ENCODE measurements around the gene ANO2.

ANO2 gene

DNA sequence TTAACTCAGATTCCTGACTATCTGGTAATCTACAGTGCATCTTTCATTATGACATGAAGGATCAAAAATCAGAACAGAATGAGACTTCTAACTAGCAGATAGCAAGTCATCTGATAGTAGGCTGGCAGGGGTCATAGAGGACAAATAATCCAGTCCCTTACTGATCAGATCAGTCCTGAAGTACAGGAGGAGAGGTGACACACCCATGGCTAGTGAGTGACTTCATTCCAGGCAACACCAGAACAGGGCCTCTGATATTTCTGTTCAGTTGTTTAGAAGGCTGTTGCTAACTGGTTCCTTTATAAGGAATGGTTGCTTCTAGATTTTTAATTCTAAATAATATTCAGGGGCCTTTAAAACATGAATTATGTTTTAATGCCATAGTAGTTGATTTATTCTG, 291.0 kb downstream of the ANO2 start:
- no peak for FAIRE-seq

DNA sequence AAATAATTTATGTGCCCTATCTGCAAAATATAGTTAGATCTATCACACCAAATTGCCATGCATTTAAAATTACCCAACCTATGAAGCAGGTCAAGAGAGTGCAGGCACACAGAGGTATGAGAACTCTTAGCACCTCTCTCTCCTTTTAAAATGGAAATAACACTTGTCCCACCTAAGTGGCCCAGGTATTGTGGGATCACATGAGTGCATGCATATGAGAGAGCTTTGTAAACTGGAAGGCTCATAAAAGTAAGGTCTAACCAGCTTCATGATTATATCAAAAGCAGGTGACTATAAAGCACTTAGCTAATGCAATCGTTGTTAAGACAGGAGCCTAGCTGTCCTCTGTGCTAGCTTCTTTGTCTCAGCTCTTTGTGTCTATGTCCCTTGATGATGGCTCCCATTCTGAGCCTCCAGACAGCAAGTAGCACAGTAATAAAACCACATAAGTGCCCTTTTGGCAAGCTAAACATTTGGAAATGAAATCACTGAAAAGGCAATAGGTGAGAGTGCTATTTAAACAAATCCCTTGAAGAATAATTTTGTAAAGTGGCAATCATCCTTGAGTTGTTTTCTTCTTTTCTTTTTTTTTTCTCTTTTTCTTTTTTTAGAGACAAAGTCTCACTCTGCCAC, 294.1 kb downstream of the ANO2 start:
- no peak for FAIRE-seq

DNA sequence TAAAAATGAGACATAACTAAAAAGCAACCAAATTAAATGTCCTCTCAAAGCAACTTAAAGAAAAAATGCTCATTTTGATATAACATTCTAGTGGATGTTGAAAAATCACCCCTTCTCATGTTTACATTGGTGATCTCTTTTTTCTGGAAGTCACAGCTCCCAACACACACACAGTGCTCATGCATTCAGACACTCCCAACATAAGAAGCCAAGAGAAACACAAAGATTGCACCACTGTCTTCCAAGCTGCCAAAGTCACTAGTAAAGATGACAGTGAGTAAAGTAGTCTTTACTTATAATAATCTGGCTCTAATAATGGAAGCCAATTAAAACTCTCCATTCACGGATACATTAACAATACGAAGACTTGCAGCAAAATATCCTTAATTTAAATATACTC, 294.8 kb downstream of the ANO2 start:
- FAIRE-seq: no peak

- FAIRE-seq: no peak
These were observed 296.2 kb downstream of the ANO2 start for GRCh38 chr12:5648692-5649359.

DNA sequence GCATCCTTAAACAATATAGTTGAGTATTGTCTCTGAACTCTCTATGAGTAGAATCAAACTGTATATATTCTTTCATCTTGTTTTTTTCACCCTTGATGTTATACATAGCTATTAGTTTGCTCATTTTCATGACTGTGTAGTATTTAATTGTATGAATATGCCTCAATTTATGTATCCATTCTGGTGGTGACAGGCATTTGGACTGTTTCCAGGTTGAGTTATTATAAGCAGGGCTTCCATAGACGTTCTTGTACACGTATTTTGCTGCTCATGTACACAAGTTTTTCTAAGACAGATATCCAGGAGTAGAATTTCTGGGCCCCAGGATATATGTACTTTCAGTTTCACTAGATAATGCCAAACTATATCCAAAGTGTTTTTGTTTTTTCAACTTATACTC, 301.8 kb downstream of the ANO2 start:
- no peak for FAIRE-seq

GRCh38 chr12:5637698-5638097, 307.4 kb downstream of the ANO2 start:
- no peak for FAIRE-seq

GRCh38 chr12:5636907-5637306, 308.2 kb downstream of the ANO2 start:
- FAIRE-seq: no peak

DNA sequence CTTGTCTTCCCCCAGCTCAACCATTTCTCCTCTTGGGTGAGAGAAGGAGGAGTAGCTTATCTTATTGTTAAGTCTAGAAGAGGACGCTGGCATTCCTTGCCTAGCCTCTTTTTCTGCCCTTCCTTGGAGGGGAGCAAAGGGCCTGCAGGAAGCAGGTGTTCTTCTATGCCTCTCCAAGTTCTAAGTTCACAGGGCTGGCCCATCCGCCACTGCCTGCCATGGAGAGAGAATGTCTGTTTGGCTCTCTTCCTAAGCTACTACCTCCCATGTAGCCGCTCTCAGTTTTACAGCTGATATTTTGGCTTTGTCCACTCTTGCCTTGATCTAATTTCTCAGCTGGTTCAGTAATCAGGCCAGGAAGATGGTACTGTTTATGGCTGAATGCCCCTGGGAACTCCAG, 312.0 kb downstream of the ANO2 start:
- no peak for FAIRE-seq

GRCh38 chr12:5632453-5632852, 312.6 kb downstream of the ANO2 start:
- FAIRE-seq: no peak

- FAIRE-seq: no peak
These were observed 313.6 kb downstream of the ANO2 start for GRCh38 chr12:5631497-5631896.

DNA sequence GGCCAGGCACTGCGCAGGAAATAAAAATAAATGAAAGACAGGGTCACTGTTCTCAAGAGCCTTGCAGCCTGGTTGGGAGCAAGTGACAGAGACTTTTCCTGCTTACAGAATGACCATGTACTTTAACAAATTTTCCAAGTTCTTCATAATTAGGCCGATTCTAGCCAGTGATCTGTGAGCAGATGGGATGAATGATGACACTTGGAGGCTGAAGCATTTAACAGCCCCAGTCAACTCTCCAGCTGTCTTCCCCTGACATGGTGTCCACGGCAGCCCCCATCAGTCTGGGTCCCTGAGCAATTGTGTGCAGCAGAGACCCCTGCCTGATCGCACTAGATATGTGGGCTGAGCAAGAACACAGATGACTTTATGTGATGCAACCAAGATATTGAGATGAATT, 314.3 kb downstream of the ANO2 start:
- FAIRE-seq: no peak

- FAIRE-seq: no peak
These were observed 316.6 kb downstream of the ANO2 start for GRCh38 chr12:5628501-5628900.

- FAIRE-seq: no peak
These were observed 317.9 kb downstream of the ANO2 start for GRCh38 chr12:5627053-5627630.

GRCh38 chr12:5626151-5626550, 318.9 kb downstream of the ANO2 start:
- no peak for FAIRE-seq

- FAIRE-seq: no peak
These were observed 320.4 kb downstream of the ANO2 start for GRCh38 chr12:5624486-5625272.

DNA sequence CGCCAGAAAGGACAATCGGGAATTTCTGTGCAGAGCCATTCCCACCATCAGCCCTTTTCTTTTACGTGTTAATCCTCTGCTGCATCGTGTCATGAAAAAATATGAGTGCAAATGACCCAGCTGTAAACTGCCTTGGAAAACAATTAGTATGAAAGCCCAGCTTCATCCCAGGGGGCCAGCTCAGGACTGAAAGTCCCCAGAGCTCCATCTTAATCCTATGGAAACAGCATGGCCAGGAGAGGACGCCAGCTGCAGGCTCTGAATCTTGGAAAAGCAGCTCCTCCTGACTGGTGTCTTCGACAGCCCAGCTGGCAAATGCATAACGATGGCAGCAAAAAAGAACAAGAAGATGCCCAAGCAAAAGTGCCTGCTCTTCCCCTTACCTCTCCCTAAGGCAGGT, 321.6 kb downstream of the ANO2 start:
- FAIRE-seq: no peak

DNA sequence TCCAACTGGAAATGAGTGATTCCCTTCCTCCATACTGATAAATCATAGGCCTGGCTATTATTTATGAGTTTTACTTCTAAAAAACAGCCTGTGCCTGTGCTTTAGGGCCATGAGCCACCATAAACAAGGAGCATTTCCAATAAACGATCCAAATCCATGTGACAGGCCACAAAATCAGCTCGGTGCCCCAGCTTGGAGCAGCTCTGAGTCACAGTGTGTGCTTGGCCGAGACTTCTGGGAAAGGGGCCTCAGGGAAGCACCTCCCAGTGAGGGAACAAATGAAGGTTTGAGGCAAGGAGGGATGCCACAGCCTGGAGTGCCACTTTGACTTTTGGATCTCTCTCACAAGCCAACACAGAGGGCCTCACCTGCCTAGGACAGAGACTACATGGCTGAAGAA, 322.8 kb downstream of the ANO2 start:
- FAIRE-seq: no peak

DNA sequence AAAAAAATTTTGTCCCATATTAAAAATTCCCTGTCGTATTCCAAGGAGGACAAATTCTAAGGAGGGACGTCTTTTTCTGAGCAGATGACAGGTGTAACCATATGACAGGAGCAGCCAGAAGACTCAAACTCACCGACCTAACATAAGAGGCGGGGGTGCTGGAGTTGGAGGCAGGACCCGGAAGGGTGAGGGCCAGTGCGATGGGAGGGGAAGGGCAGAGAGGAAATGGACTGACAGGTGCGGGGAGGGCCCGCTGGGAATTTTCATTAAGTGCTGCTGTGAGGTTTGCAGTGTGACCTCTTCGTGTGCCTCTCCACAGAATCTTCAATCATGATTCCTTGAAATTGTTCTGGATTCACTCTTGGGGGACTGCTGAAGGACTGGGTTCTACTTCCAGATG, 323.7 kb downstream of the ANO2 start:
- no peak for FAIRE-seq

- FAIRE-seq: no peak
These were observed 324.2 kb downstream of the ANO2 start for GRCh38 chr12:5620896-5621295.

DNA sequence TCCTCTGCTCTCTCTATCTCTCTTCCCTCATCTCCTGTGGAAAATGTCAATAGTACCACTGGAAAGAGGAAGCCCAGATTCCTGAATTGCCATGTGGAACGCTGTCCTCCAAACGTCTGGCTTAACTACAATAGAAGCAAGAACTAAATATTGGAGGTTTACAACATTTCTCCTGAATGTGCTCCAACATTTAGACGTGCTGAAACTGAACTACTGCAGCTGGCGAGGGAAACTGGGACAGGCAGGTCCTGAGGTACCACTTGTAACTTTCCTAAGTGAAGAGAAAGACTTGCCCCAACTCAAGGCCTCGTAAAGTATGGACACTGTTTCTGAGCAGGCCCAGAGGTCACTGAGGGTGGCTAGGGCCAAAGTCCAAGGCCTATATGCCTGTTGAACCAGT, 325.4 kb downstream of the ANO2 start:
- FAIRE-seq: no peak

GRCh38 chr12:5616854-5617253, 328.2 kb downstream of the ANO2 start:
- FAIRE-seq: no peak

- no peak for FAIRE-seq
These were observed 329.3 kb downstream of the ANO2 start for GRCh38 chr12:5615760-5616159.

- no peak for FAIRE-seq
These were observed 330.8 kb downstream of the ANO2 start for GRCh38 chr12:5614256-5614655.
